NCI-H446 treated with DMSO at 0.1 percent for 48 hours (cell line): Measurements from ENCODE around the gene TTC23L.

Source experiments
- DNase-seq: peaks from one replicate; lab custom pipeline; 2025; lab: John Stamatoyannopoulos, UW

TTC23L gene

GRCh38 chr5:34870382-34870781 is 31.4 kb downstream of the TTC23L start:
- DNase-seq, result no peak

- DNase-seq, result no peak
These were observed 37.3 kb downstream of the TTC23L start for GRCh38 chr5:34876275-34876674.

GRCh38 chr5:34881246-34881645 is 42.3 kb downstream of the TTC23L start:
- DNase-seq, result no peak

- no peak for DNase-seq
These were observed 47.6 kb downstream of the TTC23L start for GRCh38 chr5:34886392-34887119.

- DNase-seq, result no peak
These were observed 50.4 kb downstream of the TTC23L start for GRCh38 chr5:34889394-34889793.

GRCh38 chr5:34891981-34892380 is 53.0 kb downstream of the TTC23L start:
- no peak for DNase-seq

GRCh38 chr5:34892414-34892813 is 53.5 kb downstream of the TTC23L start:
- no peak for DNase-seq

GRCh38 chr5:34894716-34895115 is 55.8 kb downstream of the TTC23L start:
- DNase-seq, result no peak

- DNase-seq, result no peak
These were observed 56.9 kb downstream of the TTC23L start for GRCh38 chr5:34895641-34896419.

GRCh38 chr5:34897646-34898045 is 58.7 kb downstream of the TTC23L start:
- no peak for DNase-seq

GRCh38 chr5:34898258-34898895 is 59.4 kb downstream of the TTC23L start:
- DNase-seq, result peak; percentile 69

- DNase-seq, result no peak
These were observed 60.1 kb downstream of the TTC23L start for GRCh38 chr5:34899066-34899465.

- no peak for DNase-seq
These were observed 61.7 kb downstream of the TTC23L start for GRCh38 chr5:34900652-34901051.

- DNase-seq, result no peak
These were observed 64.3 kb downstream of the TTC23L start for GRCh38 chr5:34903260-34903659.

GRCh38 chr5:34905564-34905963 is 66.6 kb downstream of the TTC23L start:
- DNase-seq, result peak; percentile 19

- DNase-seq, result no peak
These were observed 74.1 kb downstream of the TTC23L start for GRCh38 chr5:34913072-34913471.

- DNase-seq, result no peak
These were observed 75.7 kb downstream of the TTC23L start for GRCh38 chr5:34914671-34915138.

- peak; percentile 99 for DNase-seq
These were observed 76.3 kb downstream of the TTC23L start, which contains the start of the genes BRIX1 and RAD1 for GRCh38 chr5:34915139-34915855. Gene BRIX1 (plus strand): TSS chr5:34915711. CDS start chr5:34915739, 28 bp downstream. Gene RAD1 (minus strand): TSS chr5:34915504. CDS start chr5:34914892, 612 bp downstream.

GRCh38 chr5:34915856-34916192 is 76.9 kb downstream of the TTC23L start:
- no peak for DNase-seq

- DNase-seq, result no peak
These were observed 77.6 kb downstream of the TTC23L start for GRCh38 chr5:34916518-34916917.

GRCh38 chr5:34918025-34918424 is 79.1 kb downstream of the TTC23L start:
- no peak for DNase-seq

- DNase-seq, result no peak
These were observed 80.1 kb downstream of the TTC23L start for GRCh38 chr5:34919077-34919476.
